GM20000 (cell line): ENCODE results near the gene SYNGAP1.

Experiments
- DNase-seq: peaks from one replicate; pipeline ENCODE4 v3.0.0; 2012; ENCODE audit warnings: low spot score
- TF ChIP-seq, protein P1 (sequence below): IDR thresholded peaks from 2 replicates; pipeline ENCODE4 v1.5.1; 2012; ENCODE audit warnings: mild to moderate bottlenecking, control low read depth; ENCODE audit errors: extremely low read depth, missing control alignments

The SYNGAP1 gene

DNA sequence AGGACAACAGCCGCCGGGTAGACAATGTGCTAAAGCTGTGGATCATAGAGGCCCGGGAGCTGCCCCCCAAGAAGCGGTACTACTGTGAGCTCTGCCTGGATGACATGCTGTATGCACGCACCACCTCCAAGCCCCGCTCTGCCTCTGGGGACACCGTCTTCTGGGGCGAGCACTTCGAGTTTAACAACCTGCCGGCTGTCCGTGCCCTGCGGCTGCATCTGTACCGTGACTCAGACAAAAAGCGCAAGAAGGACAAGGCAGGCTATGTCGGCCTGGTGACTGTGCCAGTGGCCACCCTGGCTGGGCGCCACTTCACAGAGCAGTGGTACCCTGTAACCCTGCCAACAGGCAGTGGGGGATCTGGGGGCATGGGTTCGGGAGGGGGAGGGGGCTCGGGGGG is 17.8 kb downstream of the SYNGAP1 start:
- DNase-seq, result no peak
- TF ChIP-seq, protein P1, sequence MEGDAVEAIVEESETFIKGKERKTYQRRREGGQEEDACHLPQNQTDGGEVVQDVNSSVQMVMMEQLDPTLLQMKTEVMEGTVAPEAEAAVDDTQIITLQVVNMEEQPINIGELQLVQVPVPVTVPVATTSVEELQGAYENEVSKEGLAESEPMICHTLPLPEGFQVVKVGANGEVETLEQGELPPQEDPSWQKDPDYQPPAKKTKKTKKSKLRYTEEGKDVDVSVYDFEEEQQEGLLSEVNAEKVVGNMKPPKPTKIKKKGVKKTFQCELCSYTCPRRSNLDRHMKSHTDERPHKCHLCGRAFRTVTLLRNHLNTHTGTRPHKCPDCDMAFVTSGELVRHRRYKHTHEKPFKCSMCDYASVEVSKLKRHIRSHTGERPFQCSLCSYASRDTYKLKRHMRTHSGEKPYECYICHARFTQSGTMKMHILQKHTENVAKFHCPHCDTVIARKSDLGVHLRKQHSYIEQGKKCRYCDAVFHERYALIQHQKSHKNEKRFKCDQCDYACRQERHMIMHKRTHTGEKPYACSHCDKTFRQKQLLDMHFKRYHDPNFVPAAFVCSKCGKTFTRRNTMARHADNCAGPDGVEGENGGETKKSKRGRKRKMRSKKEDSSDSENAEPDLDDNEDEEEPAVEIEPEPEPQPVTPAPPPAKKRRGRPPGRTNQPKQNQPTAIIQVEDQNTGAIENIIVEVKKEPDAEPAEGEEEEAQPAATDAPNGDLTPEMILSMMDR, result no peak

DNA sequence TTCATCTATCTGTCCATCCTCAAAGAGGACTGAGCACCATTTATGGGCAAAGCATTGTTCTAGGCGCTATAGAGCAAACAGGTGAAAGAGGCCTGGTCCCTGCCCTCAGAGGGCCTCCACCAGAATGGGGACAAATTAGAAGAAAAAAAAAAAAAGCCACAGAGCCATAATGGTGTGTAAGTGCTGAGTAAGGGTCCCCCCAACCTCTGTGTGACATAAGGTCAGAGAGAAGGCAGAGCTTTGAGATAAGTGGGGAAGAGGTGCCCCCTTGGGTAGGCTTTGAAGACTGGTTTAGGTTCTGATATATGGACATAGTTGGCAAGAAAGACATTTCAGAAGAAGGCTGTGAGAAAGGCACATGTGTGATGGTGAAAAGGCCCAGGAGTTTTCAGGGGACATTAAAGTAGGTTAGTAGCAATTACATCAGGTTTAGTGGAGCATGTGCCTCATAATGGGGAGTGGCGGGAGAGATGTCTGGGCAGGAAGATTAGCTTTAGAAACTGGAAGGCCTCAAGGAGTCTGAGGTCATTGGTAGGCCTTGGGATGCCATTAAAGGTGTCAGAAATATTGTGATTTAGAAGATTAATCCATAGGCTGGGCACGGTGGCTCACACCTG is 19.2 kb downstream of the SYNGAP1 start:
- DNase-seq, result no peak
- TF ChIP-seq, protein P1, result no peak

DNA sequence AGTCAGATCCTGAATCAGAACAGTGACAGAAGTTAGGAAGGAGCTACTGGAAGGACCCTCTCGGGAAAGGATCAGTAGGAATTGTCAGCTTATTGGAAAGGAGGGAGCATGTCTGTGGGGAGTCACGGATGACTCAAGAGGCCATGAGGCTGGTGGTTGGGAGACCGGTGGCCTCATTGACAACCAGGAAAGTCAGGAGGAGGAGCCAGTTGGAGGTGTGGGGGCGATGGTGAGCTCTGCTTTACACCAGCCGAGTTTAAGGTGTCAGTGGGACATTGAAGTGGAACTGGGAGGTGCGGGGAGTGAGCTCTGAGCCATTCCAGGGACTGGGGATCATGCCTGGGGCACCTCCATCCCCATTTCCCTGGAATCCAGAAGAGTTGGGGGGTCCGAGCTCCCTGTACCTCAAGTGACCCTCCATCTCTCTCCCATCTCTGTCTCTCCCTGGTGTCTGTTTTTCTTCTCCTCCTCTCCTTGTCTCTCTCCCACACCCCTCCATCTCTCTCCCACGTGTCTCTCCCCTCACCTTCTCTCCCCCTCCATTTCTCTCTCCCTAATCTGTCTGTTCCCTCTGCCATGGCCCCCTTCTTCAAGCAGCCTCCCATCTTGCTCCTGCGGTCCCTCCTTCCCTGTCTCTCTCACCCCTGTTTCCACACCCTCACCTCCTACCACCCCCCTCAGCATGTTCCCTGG is 20.2 kb downstream of the SYNGAP1 start:
- TF ChIP-seq, protein P1, result no peak
- no peak for DNase-seq

DNA sequence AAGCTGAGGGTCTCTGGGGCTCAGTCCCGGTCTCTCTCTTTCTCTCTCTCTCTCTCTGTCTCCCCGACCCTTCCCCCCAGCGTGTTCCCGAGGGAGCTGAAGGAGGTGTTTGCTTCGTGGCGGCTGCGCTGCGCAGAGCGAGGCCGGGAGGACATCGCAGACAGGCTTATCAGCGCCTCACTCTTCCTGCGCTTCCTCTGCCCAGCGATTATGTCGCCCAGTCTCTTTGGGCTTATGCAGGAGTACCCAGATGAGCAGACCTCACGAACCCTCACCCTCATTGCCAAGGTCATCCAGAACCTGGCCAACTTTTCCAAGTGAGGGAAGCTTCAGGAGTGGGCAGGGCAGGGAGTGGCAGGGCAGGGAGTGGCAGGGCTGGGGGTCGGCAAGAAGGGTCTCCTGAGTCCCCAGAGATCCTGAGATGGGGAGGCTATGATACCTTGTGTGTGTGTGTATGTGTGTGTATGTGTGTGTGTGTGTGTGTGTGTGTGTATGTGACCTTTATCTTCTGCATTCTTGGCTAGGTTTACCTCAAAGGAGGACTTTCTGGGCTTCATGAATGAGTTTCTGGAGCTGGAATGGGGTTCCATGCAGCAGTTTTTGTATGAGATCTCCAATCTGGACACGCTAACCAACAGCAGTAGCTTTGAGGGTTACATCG is 20.9 kb downstream of the SYNGAP1 start:
- DNase-seq, result no peak
- TF ChIP-seq, protein P1, result no peak

DNA sequence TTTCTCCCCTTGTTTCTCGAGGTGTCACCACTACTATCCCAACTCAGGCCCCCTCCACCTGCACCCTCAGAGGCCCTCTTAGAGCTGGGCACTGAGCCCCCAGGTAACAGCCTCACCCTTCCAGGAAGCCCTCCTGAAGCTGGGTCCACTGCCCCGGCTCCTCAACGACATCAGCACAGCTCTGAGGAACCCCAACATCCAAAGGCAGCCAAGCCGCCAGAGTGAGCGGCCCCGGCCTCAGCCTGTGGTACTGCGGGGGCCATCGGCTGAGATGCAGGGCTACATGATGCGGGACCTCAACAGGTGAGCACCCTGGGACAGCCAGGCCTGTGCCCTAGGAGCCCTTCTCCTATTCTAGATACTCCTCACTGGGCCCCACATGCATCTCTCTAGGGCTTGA is 21.6 kb downstream of the SYNGAP1 start:
- no peak for DNase-seq
- TF ChIP-seq, protein P1, result no peak

DNA sequence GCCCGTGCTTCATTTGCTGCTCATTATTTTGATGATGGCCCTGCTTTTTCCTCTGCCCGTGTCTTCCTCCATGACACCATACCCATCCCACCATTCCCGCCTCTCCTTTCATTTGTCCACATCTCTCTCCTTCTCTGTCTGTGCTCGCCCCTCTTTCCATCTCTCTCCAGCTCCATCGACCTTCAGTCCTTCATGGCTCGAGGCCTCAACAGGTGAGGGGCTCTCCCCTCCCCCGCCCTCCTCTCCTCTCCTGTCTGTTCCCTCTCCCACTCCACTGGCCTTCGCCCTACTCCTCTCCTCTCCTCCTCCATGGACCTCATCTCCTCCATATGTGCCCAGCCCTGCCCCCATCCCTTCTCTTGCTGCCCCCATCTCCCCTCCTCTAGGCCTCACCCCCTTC is 22.4 kb downstream of the SYNGAP1 start:
- no peak for DNase-seq
- TF ChIP-seq, protein P1, result no peak

DNA sequence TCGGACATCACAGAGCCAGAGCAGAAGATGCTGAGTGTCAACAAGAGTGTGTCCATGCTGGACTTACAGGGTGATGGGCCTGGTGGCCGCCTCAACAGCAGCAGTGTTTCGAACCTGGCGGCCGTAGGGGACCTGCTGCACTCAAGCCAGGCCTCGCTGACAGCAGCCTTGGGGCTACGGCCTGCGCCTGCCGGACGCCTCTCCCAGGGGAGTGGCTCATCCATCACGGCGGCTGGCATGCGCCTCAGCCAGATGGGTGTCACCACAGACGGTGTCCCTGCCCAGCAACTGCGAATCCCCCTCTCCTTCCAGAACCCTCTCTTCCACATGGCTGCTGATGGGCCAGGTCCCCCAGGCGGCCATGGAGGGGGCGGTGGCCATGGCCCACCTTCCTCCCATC is 23.2 kb downstream of the SYNGAP1 start:
- DNase-seq, result no peak
- TF ChIP-seq, protein P1, result no peak
